CD8-positive, alpha-beta memory T cell (primary cell): ENCODE results near the gene PRSS56. TPM values are rescaled to one million over a fixed set of nuclear protein-coding genes. Genes with fewer than 3 reads are reported as not detected.

Experiments used
- CTCF ChIA-PET: fragments of 350-600 bp; sonication (Branson Sonifier 250); formaldehyde crosslinking; loops from one replicate; lab custom pipeline; 2021; ENCODE audit warnings: antibody characterized with exemption; lab: Charles Lee
- POLR2A ChIA-PET: fragments of 350-600 bp; sonication (Branson Sonifier 250); formaldehyde crosslinking; loops from one replicate; lab custom pipeline; 2021; ENCODE audit warnings: antibody characterized with exemption; lab: Charles Lee
- DNase-seq, 5 donors: peaks; one replicate each; pipeline versions ENCODE4 v3.0.0 to v3.0.0-alpha.2; 2020 to 2022; ENCODE audit warnings: mixed read lengths in 1 of 5
- H3K27ac ChIP-seq: one replicate; pipeline ENCODE4 v1.7.0; 2013; ENCODE audit warnings: low read depth, mild to moderate bottlenecking, low read length, moderate library complexity
- H3K27me3 ChIP-seq: 2 replicates; pipeline ENCODE4 v1.7.0; 2013; ENCODE audit warnings: low read length, mild to moderate bottlenecking; ENCODE audit not compliant: insufficient read depth, poor library complexity, severe bottlenecking
- H3K36me3 ChIP-seq: 2 replicates; pipeline ENCODE4 v1.7.0; 2013; ENCODE audit warnings: mild to moderate bottlenecking, low read length, moderate library complexity; ENCODE audit not compliant: insufficient read depth
- H3K4me1 ChIP-seq: 2 replicates; pipeline ENCODE4 v1.7.0; 2013; ENCODE audit warnings: mild to moderate bottlenecking, low read length, moderate library complexity; ENCODE audit not compliant: insufficient read depth
- H3K4me3 ChIP-seq: 2 replicates; pipeline ENCODE4 v1.7.0; 2013; ENCODE audit warnings: mild to moderate bottlenecking, low read length
- H3K9me3 ChIP-seq: 2 replicates; pipeline ENCODE4 v1.7.0; 2013; ENCODE audit warnings: mild to moderate bottlenecking, low read length
- H3K27ac Mint-ChIP-seq, 8 donors: one replicate each; pipeline ENCODE4 v1.8.0; 2020 to 2021; ENCODE audit warnings: mixed read lengths in 8 of 8, mild to moderate bottlenecking in 6 of 8, inconsistent platforms in 3 of 8, moderate library complexity in 3 of 8
- H3K27me3 Mint-ChIP-seq, 2 donors: one replicate each; pipeline ENCODE4 v1.8.0; 2020 to 2021; ENCODE audit warnings: mixed read lengths in 2 of 2, mild to moderate bottlenecking in 1 of 2, moderate library complexity in 1 of 2
- H3K36me3 Mint-ChIP-seq, 3 donors: one replicate each; pipeline ENCODE4 v1.8.0; 2020 to 2021; ENCODE audit warnings: mixed read lengths in 3 of 3, inconsistent platforms in 1 of 3, mild to moderate bottlenecking in 1 of 3
- H3K4me1 Mint-ChIP-seq, 3 donors: one replicate each; pipeline ENCODE4 v1.8.0; 2020 to 2021; ENCODE audit warnings: mixed read lengths in 3 of 3, inconsistent platforms in 1 of 3, mild to moderate bottlenecking in 1 of 3
- H3K4me3 Mint-ChIP-seq, 7 donors: one replicate each; pipeline ENCODE4 v1.8.0; 2020 to 2021; ENCODE audit warnings: mixed read lengths in 7 of 7, mild to moderate bottlenecking in 6 of 7, moderate library complexity in 4 of 7, inconsistent platforms in 2 of 7
- H3K9me3 Mint-ChIP-seq, 5 donors: one replicate each; pipeline ENCODE4 v1.8.0; 2020 to 2022; ENCODE audit warnings: mixed read lengths in 5 of 5, mild to moderate bottlenecking in 3 of 5, moderate library complexity in 2 of 5, inconsistent platforms in 1 of 5
- polyA plus RNA-seq: library from polyadenylated mRNA; unstranded; fragments of 300-500 nt; fragmentation: Illumina TruSeq; gene quantifications from one replicate; pipeline ENCODE4 v1.2.3, GENCODE V29; 2021
- total RNA-seq, 2 experiments: library from RNA; stranded (reverse); gene quantifications; one replicate each; pipeline ENCODE4 v1.2.3, GENCODE V29; 2021

The PRSS56 gene
- total and polyA plus RNA-seq, 3 experiments from 2014 or later, result not detected

DNA sequence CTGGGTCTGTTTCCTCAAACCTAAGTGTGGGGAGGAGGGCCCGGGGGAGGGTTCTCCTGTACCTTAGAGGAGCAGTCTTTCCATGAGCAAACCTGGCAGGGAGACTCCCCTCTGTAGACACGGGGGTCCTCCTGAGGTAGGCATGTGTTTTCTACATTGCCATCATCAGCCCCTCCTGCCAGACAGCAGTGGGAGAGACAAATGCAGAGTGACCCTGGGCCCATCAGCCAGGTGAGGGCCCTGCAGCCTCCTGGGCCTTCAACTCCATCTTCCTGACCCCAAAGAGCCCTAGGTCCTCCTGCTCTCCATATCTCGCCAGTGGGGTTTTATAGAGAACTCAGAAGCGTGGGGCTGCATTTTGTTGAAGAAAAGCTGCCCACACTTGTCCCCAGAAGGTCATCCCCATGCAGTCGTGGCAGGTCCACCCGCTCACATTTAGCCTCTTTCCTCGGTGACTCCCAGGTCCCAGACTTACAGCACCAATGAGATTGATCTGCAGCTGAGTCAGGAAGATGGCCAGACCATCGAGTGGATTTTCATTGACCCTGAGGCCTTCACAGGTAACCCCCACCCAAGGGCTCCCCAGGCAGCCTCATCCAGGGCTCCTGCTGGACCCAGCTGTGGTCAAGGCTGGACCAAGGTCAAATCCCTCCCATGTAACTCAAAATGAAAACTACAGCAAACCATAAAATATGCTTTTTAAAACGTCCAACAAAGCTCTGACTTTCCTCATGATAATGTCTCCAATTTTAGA lies 21.9 kb downstream of the PRSS56 start:
- ChIA-PET CTCF (no interaction called here), POLR2A (no interaction called here)
- H3K9me3 ChIP-seq, result no peaks in the 10 kb centered on the region
- no peak overlapping the region for H3K27ac ChIP-seq
- peaks cover 0 to 18% (median 4%) of the 10 kb centered on the region in 3 donors for H3K36me3 Mint-ChIP-seq
- no peaks in the 10 kb centered on the region for H3K27me3 Mint-ChIP-seq
- H3K36me3 ChIP-seq, result no peaks in the 10 kb centered on the region
- DNase-seq, result no peak
- H3K27ac Mint-ChIP-seq, result peak overlapping the region in 2 of 8 donors; percentile 2 to 54
- no peaks in the 10 kb centered on the region for H3K27me3 ChIP-seq
- no peak overlapping the region for H3K4me3 ChIP-seq
- H3K9me3 Mint-ChIP-seq, result no peaks in the 10 kb centered on the region
- H3K4me3 Mint-ChIP-seq, result no peak overlapping the region
- peaks cover 9% of the 10 kb centered on the region for H3K4me1 ChIP-seq
- peaks cover 5 to 42% (median 6%) of the 10 kb centered on the region in 3 donors for H3K4me1 Mint-ChIP-seq

DNA sequence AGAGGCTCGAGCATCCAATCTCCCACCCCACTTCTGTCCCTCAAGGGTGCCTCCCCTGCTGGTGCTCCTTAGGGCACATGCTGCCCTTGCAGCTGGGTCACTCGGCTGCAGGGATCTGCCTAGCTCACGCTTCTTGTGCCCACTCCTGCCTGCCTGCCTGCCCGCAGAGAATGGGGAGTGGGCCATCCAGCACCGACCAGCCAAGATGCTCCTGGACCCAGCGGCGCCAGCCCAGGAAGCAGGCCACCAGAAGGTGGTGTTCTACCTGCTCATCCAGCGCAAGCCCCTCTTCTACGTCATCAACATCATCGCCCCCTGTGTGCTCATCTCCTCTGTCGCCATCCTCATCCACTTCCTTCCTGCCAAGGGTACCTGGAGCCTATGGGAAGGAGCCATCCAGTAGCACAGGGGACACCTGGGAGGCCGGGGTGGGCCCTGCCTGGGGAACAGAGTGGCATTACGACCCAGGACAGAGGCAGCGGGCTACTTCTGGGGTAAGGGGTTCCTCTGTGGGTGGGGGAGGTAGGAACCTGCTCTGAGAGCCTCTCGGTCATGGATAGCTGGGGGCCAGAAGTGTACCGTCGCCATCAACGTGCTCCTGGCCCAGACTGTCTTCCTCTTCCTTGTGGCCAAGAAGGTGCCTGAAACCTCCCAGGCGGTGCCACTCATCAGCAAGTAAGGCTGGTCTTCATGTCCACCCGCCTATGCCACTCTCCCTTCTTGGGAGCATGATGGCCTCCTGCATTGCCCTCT lies 22.7 kb downstream of the PRSS56 start:
- Histone ChIP-seq H3K4me1 (peaks cover 17% of the 10 kb centered on the region), H3K27me3 (no peaks in the 10 kb centered on the region), H3K9me3 (no peaks in the 10 kb centered on the region), H3K36me3 (no peaks in the 10 kb centered on the region), H3K27ac (no peak overlapping the region), H3K4me3 (no peak overlapping the region)
- H3K36me3 Mint-ChIP-seq, result peaks cover 0 to 24% (median 4%) of the 10 kb centered on the region in 3 donors
- H3K4me1 Mint-ChIP-seq, result peaks cover 9 to 49% (median 12%) of the 10 kb centered on the region in 3 donors
- DNase-seq, result no peak
- H3K4me3 Mint-ChIP-seq, result no peak overlapping the region
- H3K9me3 Mint-ChIP-seq, result no peaks in the 10 kb centered on the region
- ChIA-PET POLR2A (no interaction called here), CTCF (no interaction called here)
- H3K27ac Mint-ChIP-seq, result peak overlapping the region in 1 of 8 donors; percentile 27
- H3K27me3 Mint-ChIP-seq, result no peaks in the 10 kb centered on the region

DNA sequence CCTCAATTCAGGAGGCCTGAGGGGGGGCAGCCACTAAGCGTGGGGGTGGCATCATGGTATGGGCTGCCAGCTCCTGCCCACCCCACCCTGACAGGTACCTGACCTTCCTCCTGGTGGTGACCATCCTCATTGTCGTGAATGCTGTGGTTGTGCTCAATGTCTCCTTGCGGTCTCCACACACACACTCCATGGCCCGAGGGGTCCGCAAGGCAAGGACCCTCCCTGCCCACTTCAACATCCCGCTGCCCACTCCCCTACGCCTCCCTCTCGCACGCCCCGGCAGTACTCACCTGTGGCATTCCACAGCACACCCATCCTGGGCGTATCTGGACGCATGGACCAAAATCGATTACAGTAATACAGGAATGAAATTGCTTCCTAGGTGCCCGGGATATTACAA lies 23.3 kb downstream of the PRSS56 start:
- Histone ChIP-seq H3K9me3 (no peaks in the 10 kb centered on the region), H3K27me3 (no peaks in the 10 kb centered on the region), H3K4me1 (peaks cover 21% of the 10 kb centered on the region), H3K4me3 (no peak overlapping the region), H3K27ac (no peak overlapping the region), H3K36me3 (no peaks in the 10 kb centered on the region)
- ChIA-PET CTCF (no interaction called here), POLR2A (no interaction called here)
- Mint-ChIP-seq H3K4me1 (peaks cover 14 to 52% (median 18%) of the 10 kb centered on the region in 3 donors), H3K4me3 (no peak overlapping the region), H3K27me3 (no peaks in the 10 kb centered on the region), H3K36me3 (peaks cover 0 to 29% (median 4%) of the 10 kb centered on the region in 3 donors), H3K9me3 (no peaks in the 10 kb centered on the region), H3K27ac (peak overlapping the region in 1 of 8 donors; percentile 39)
- no peak for DNase-seq

- POLR2A ChIA-PET, result no interaction called here
- Histone ChIP-seq H3K4me1 (peaks cover 26% of the 10 kb centered on the region), H3K9me3 (no peaks in the 10 kb centered on the region), H3K4me3 (no peak overlapping the region), H3K36me3 (no peaks in the 10 kb centered on the region), H3K27ac (no peak overlapping the region), H3K27me3 (no peaks in the 10 kb centered on the region)
- H3K4me1 Mint-ChIP-seq, result peaks cover 20 to 57% (median 24%) of the 10 kb centered on the region in 3 donors
- H3K4me3 Mint-ChIP-seq, result no peak overlapping the region
- CTCF ChIA-PET, result no interaction called here
- H3K9me3 Mint-ChIP-seq, result no peaks in the 10 kb centered on the region
- H3K27ac Mint-ChIP-seq, result peak overlapping the region in 1 of 8 donors; percentile 15
- peaks cover 0 to 33% (median 4%) of the 10 kb centered on the region in 3 donors for H3K36me3 Mint-ChIP-seq
- DNase-seq, result no peak
- no peaks in the 10 kb centered on the region for H3K27me3 Mint-ChIP-seq
These were observed 23.9 kb downstream of the PRSS56 start for GRCh38 chr2:232543928-232544631.

GRCh38 chr2:232544674-232545073 lies 24.5 kb downstream of the PRSS56 start:
- Mint-ChIP-seq H3K9me3 (no peaks in the 10 kb centered on the region), H3K4me1 (peaks cover 26 to 63% (median 30%) of the 10 kb centered on the region in 3 donors)

DNA sequence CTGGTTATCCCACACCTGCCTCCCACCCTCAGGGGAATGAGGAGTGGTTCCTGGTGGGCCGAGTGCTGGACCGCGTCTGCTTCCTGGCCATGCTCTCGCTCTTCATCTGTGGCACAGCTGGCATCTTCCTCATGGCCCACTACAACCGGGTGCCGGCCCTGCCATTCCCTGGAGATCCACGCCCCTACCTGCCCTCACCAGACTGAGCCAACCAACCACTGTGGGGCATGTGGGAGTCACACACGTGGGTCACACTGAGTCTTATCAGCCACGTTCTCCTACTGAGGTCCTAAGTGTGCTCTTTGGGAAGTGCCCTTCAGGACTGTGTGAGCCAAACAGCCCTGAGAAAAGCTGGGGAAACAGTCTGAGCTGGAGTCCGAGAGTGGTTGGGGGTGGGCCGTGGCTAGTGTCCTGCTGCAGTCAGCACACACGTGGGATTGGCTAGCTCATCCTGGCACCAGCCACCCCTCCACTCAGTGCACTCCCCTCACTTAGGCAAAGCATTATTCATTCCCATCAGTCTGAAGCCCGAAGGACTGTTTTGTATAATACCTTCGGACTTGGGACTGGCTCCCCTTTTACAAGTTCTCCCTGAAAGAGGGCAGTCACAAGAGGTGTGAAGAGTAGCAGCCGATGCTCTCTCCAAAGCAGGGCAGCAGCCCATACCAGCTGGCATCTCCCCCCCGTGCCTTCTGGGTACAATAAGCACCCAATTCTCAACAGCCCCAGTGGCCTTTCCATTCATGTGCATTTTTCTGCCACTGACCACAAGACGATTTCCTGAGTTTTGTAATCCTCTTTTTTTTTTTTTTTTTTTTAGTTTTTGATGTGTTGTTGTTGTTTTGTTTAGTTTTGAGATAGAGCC lies 25.6 kb downstream of the PRSS56 start:
- Mint-ChIP-seq H3K36me3 (peaks cover 0 to 43% (median 4%) of the 10 kb centered on the region in 3 donors), H3K9me3 (no peaks in the 10 kb centered on the region)

More at GRCh38 chr2:232544674-232545073, 24.5 kb downstream of the PRSS56 start:
- Histone ChIP-seq H3K4me3 (no peak overlapping the region), H3K36me3 (no peaks in the 10 kb centered on the region), H3K27me3 (no peaks in the 10 kb centered on the region), H3K27ac (no peak overlapping the region), H3K4me1 (peaks cover 32% of the 10 kb centered on the region), H3K9me3 (no peaks in the 10 kb centered on the region)
- no peaks in the 10 kb centered on the region for H3K27me3 Mint-ChIP-seq
- peaks cover 0 to 35% (median 4%) of the 10 kb centered on the region in 3 donors for H3K36me3 Mint-ChIP-seq
- peak overlapping the region in 2 of 8 donors; percentile 40 to 46 for H3K27ac Mint-ChIP-seq
- DNase-seq, result no peak
- ChIA-PET CTCF (no interaction called here), POLR2A (no interaction called here)
- H3K4me3 Mint-ChIP-seq, result no peak overlapping the region

DNA sequence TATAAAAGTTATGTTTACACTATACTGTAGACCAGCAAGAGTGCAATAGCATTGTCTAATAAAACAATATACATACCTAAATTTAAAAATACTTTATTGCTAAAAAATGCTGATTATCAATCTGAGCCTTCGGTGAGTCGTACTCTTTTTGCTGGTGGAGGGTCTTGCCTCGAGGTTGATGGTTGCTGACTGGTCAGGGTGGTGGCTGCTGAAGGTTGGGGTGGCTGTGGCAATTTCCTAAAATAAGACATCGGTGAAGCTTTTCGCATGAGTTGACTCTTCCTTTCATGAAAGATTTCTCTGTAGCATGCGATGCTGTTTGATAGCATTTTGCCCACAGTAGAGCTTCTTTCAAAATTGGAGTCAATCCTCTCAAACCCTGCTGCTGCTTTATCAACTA lies 27.8 kb downstream of the PRSS56 start:
- POLR2A ChIA-PET, result no interaction called here
- peak overlapping the region in 3 of 8 donors; percentile 32 to 74 (median 67) for H3K27ac Mint-ChIP-seq
- peaks cover 3% of the 10 kb centered on the region for H3K36me3 ChIP-seq
- peaks cover 53% of the 10 kb centered on the region for H3K4me1 ChIP-seq
- H3K9me3 ChIP-seq, result no peaks in the 10 kb centered on the region
- CTCF ChIA-PET, result interaction anchor here (0.7 kb wide), 1 partner anchor 63 kb away, joined by 4 read pairs; no protein-coding TSS in a partner anchor
- peaks cover 50 to 82% (median 56%) of the 10 kb centered on the region in 3 donors for H3K4me1 Mint-ChIP-seq
- peak overlapping the region in 3 of 7 donors; percentile 17 to 96 (median 53) for H3K4me3 Mint-ChIP-seq
- DNase-seq, result no peak
- no peak overlapping the region for H3K27ac ChIP-seq
- no peaks in the 10 kb centered on the region for H3K27me3 Mint-ChIP-seq
- no peaks in the 10 kb centered on the region for H3K27me3 ChIP-seq
- peaks cover 1 to 56% (median 4%) of the 10 kb centered on the region in 3 donors for H3K36me3 Mint-ChIP-seq
- H3K9me3 Mint-ChIP-seq, result no peaks in the 10 kb centered on the region
- no peak overlapping the region for H3K4me3 ChIP-seq

More for the DNA sequence above, 25.6 kb downstream of the PRSS56 start:
- ChIA-PET POLR2A (interaction anchor here (0.7 kb wide), 1 partner anchor 786 kb away, joined by 9 read pairs; no protein-coding TSS in a partner anchor), CTCF (no interaction called here)
- Mint-ChIP-seq H3K4me1 (peaks cover 31 to 70% (median 36%) of the 10 kb centered on the region in 3 donors), H3K27ac (peak overlapping the region in 3 of 8 donors; percentile 21 to 79 (median 39)), H3K4me3 (peak overlapping the region in 1 of 7 donors; percentile 18), H3K27me3 (no peaks in the 10 kb centered on the region)
- no peaks in the 10 kb centered on the region for H3K27me3 ChIP-seq
- no peaks in the 10 kb centered on the region for H3K36me3 ChIP-seq
- DNase-seq, result no peak
- no peaks in the 10 kb centered on the region for H3K9me3 ChIP-seq
- peaks cover 34% of the 10 kb centered on the region for H3K4me1 ChIP-seq
- H3K4me3 ChIP-seq, result no peak overlapping the region
- H3K27ac ChIP-seq, result no peak overlapping the region
